H9 (cell line): ENCODE data around the gene LYAR. TPM values are rescaled to one million over a fixed set of nuclear protein-coding genes. Genes with fewer than 3 reads are reported as not detected.

ENCODE experiments used
- DNase-seq: peaks from one replicate; pipeline ENCODE4 v3.0.0-alpha.2; 2017
- H2AFZ ChIP-seq: one replicate; pipeline ENCODE4 v1.6.1; 2013; ENCODE audit warnings: mild to moderate bottlenecking, low read length, control low read depth, moderate library complexity
- H2AK5ac ChIP-seq: 2 replicates; pipeline ENCODE4 v1.6.1; 2013; ENCODE audit warnings: low read length, control low read depth, mixed read lengths; ENCODE audit not compliant: insufficient read length
- H2BK120ac ChIP-seq: one replicate; pipeline ENCODE4 v1.6.1; 2013; ENCODE audit warnings: low read depth, mild to moderate bottlenecking, low read length, control low read depth, inconsistent platforms; ENCODE audit not compliant: poor library complexity, severe bottlenecking
- H2BK12ac ChIP-seq: 2 replicates; pipeline ENCODE4 v1.6.1; 2013; ENCODE audit warnings: low read length, control low read depth, mixed read lengths, low read depth; ENCODE audit not compliant: insufficient read length
- H2BK15ac ChIP-seq: 2 replicates; pipeline ENCODE4 v1.6.1; 2013; ENCODE audit warnings: low read depth, low read length, control low read depth
- H2BK20ac ChIP-seq: one replicate; pipeline ENCODE4 v1.6.1; 2013; ENCODE audit warnings: low read depth, mild to moderate bottlenecking, low read length, control low read depth, inconsistent platforms; ENCODE audit not compliant: poor library complexity, severe bottlenecking
- H2BK5ac ChIP-seq: 2 replicates; pipeline ENCODE4 v1.6.1; 2013; ENCODE audit warnings: low read length, control low read depth, mixed read lengths; ENCODE audit not compliant: insufficient read length
- H3K14ac ChIP-seq: 2 replicates; pipeline ENCODE4 v1.6.1; 2013; ENCODE audit warnings: low read length, control low read depth; ENCODE audit not compliant: insufficient read depth
- H3K18ac ChIP-seq: 2 replicates; pipeline ENCODE4 v1.6.1; 2013; ENCODE audit warnings: low read depth, mild to moderate bottlenecking, mixed read lengths, low read length, control low read depth; ENCODE audit not compliant: insufficient read length
- H3K23ac ChIP-seq: 2 replicates; pipeline ENCODE4 v1.6.1; 2013; ENCODE audit warnings: low read length, control low read depth, mixed read lengths, low read depth; ENCODE audit not compliant: insufficient read length
- H3K23me2 ChIP-seq: 2 replicates; pipeline ENCODE4 v1.6.1; 2013; ENCODE audit warnings: low read depth, mild to moderate bottlenecking, mixed read lengths, low read length, control low read depth; ENCODE audit not compliant: insufficient read length, poor library complexity, severe bottlenecking
- H3K27ac ChIP-seq: 2 replicates; pipeline ENCODE4 v1.5.1; 2013; ENCODE audit warnings: low read length, control low read depth, mixed read lengths, low read depth; ENCODE audit not compliant: insufficient read length
- H3K27me3 ChIP-seq: 2 replicates; pipeline ENCODE4 v1.6.1; 2013; ENCODE audit warnings: low read length, control low read depth, inconsistent platforms; ENCODE audit not compliant: insufficient read depth
- H3K4ac ChIP-seq: 2 replicates; pipeline ENCODE4 v1.6.1; 2013; ENCODE audit warnings: low read depth, mild to moderate bottlenecking, control low read depth, inconsistent platforms, low read length, moderate library complexity
- H3K4me1 ChIP-seq: 2 replicates; pipeline ENCODE4 v1.6.1; 2013; ENCODE audit warnings: low read length, control low read depth, inconsistent platforms; ENCODE audit not compliant: insufficient read depth
- H3K4me2 ChIP-seq: 2 replicates; pipeline ENCODE4 v1.6.1; 2013; ENCODE audit warnings: low read length, control low read depth, mixed read lengths; ENCODE audit not compliant: insufficient read length, insufficient read depth
- H3K56ac ChIP-seq: 2 replicates; pipeline ENCODE4 v1.6.1; 2013; ENCODE audit warnings: low read depth, mild to moderate bottlenecking, mixed read lengths, low read length, control low read depth; ENCODE audit not compliant: insufficient read length
- H3K79me1 ChIP-seq: 2 replicates; pipeline ENCODE4 v1.6.1; 2013; ENCODE audit warnings: low read depth, mild to moderate bottlenecking, moderate library complexity, low read length, control low read depth, inconsistent platforms; ENCODE audit not compliant: insufficient read depth, poor library complexity, severe bottlenecking
- H3K79me2 ChIP-seq: 2 replicates; pipeline ENCODE4 v1.6.1; 2013; ENCODE audit warnings: low read length, control low read depth, inconsistent platforms; ENCODE audit not compliant: insufficient read depth
- H3K9ac ChIP-seq: 2 replicates; pipeline ENCODE4 v1.6.1; 2013; ENCODE audit warnings: low read length, control low read depth, mixed read lengths; ENCODE audit not compliant: insufficient read length; ENCODE audit errors: extremely low read depth
- H3K9me3 ChIP-seq: one replicate; pipeline ENCODE4 v1.6.1; 2013; ENCODE audit warnings: low read depth, low read length, inconsistent platforms; ENCODE audit not compliant: control insufficient read depth
- H3T11ph ChIP-seq: one replicate; pipeline ENCODE4 v1.6.1; 2013; ENCODE audit warnings: mild to moderate bottlenecking, low read length, control low read depth, inconsistent platforms
- H4K20me1 ChIP-seq: one replicate; pipeline ENCODE4 v1.6.1; 2013; ENCODE audit not compliant: control insufficient read depth, insufficient read length, insufficient read depth
- H4K5ac ChIP-seq: 2 replicates; pipeline ENCODE4 v1.6.1; 2013; ENCODE audit warnings: low read depth, mild to moderate bottlenecking, mixed read lengths, low read length, control low read depth; ENCODE audit not compliant: insufficient read length
- H4K8ac ChIP-seq: replicated peaks from 2 replicates; pipeline ENCODE4 v1.6.1; 2013; ENCODE audit warnings: low read length, control low read depth, mixed read lengths, low read depth; ENCODE audit not compliant: insufficient read length
- H4K91ac ChIP-seq: 2 replicates; pipeline ENCODE4 v1.6.1; 2013; ENCODE audit warnings: low read depth, mild to moderate bottlenecking, moderate library complexity, mixed read lengths, low read length, control low read depth; ENCODE audit not compliant: insufficient read length
- H3K27ac Mint-ChIP-seq, 3 experiments: 2 replicates in 2 of 3; 3 replicates in 1 of 3; pipeline ENCODE4 v1.8.0; 2020 to 2021; ENCODE audit warnings: mixed read lengths in 3 of 3, mild to moderate bottlenecking in 1 of 3, moderate library complexity in 1 of 3
- H3K27me3 Mint-ChIP-seq: 2 replicates; pipeline ENCODE4 v1.8.0; 2021; ENCODE audit warnings: low read depth, mild to moderate bottlenecking, moderate library complexity, mixed read lengths
- H3K36me3 Mint-ChIP-seq, 3 experiments: 2 replicates in 2 of 3; 3 replicates in 1 of 3; pipeline ENCODE4 v1.8.0; 2020 to 2021; ENCODE audit warnings: low read depth in 3 of 3, mixed read lengths in 3 of 3; ENCODE audit not compliant: insufficient read depth in 1 of 3
- H3K4me1 Mint-ChIP-seq, 2 experiments: 2 replicates each; pipeline ENCODE4 v1.8.0; 2020; ENCODE audit warnings: mixed read lengths in 2 of 2
- H3K4me3 Mint-ChIP-seq, 2 experiments: 2 replicates in 1 of 2; 3 replicates in 1 of 2; pipeline ENCODE4 v1.8.0; 2020 to 2021; ENCODE audit warnings: mild to moderate bottlenecking in 2 of 2, mixed read lengths in 2 of 2, moderate library complexity in 1 of 2
- H3K9me3 Mint-ChIP-seq, 2 experiments: 2 replicates in 1 of 2; 3 replicates in 1 of 2; pipeline ENCODE4 v1.8.0; 2020; ENCODE audit warnings: mild to moderate bottlenecking in 2 of 2, mixed read lengths in 2 of 2, moderate library complexity in 1 of 2
- CTCF ChIP-seq: fragments of 200-600 bp; sonication (generic); conservative IDR thresholded peaks from 3 replicates; pipeline ENCODE4 v1.8.0; 2021; ENCODE audit warnings: antibody characterized with exemption, mild to moderate bottlenecking
- WGBS: extraction: QIAGEN DNeasy Blood & Tissue Kit; methylation state at CpG from one replicate; pipeline ENCODE4 v1.1.7; 2013; ENCODE audit warnings: missing lambda C conversion rate, low lambda C conversion rate, mixed read lengths; ENCODE audit not compliant: insufficient read length; ENCODE audit errors: extremely low coverage; 5-methylcytosine and 5-hydroxymethylcytosine counted together
- total RNA-seq: library from RNA; stranded (reverse); gene quantifications from 2 replicates; pipeline ENCODE4 v1.2.1, GENCODE V29; 2021

The LYAR gene
- total RNA-seq, 1 experiment from 2014 or later = 50.9 TPM

GRCh38 chr4:4281787-4282186, 8.2 kb downstream of the LYAR start:
- TF ChIP-seq CTCF = no peak
- Histone ChIP-seq H3K4me1 (no peaks in the 10 kb centered on the region), H2BK12ac (no peak overlapping the region), H3K4me2 (no peak overlapping the region), H3K14ac (no peak overlapping the region), H3K79me2 (no peaks in the 10 kb centered on the region), H4K5ac (no peak overlapping the region), H2BK120ac (no peak overlapping the region), H2AFZ (no peak overlapping the region), H3K79me1 (peaks cover 3% of the 10 kb centered on the region), H3K18ac (no peak overlapping the region), H3K4ac (no peak overlapping the region), H4K8ac (no peak overlapping the region), H4K91ac (no peak overlapping the region), H2AK5ac (no peak overlapping the region), H3K56ac (no peak overlapping the region), H4K20me1 (no peaks in the 10 kb centered on the region), H3K27ac (no peak overlapping the region), H3K27me3 (no peaks in the 10 kb centered on the region), H2BK20ac (no peak overlapping the region), H3K9ac (no peak overlapping the region), H3T11ph (no peak overlapping the region), H2BK5ac (no peak overlapping the region), H3K9me3 (no peaks in the 10 kb centered on the region), H3K23ac (no peak overlapping the region), H2BK15ac (no peak overlapping the region), H3K23me2 (no peaks in the 10 kb centered on the region)
- Mint-ChIP-seq H3K36me3 (peaks cover 31 to 89% (median 75%) of the 10 kb centered on the region in 3 experiments; a peak in 6 of 7 replicates), H3K4me3 (no peak overlapping the region), H3K4me1 (no peaks in the 10 kb centered on the region), H3K27me3 (no peaks in the 10 kb centered on the region), H3K27ac (no peak overlapping the region), H3K9me3 (no peaks in the 10 kb centered on the region)
- WGBS = 100% methylated on average over 1 of the region's 6 CpGs
- DNase-seq = no peak
